ENCODE measurements around the gene CCDC28B. TPM values are rescaled to one million over a fixed set of nuclear protein-coding genes. Genes with fewer than 3 reads are reported as not detected.

Gene CCDC28B
- total and polyA plus RNA-seq, 2 experiments from 2014 or later = 68.7 to 99.7 TPM

- Histone ChIP-seq H3K27me3 (no peaks in the 10 kb centered on the region), H3K27ac (peak overlapping the region; percentile 83), H3K36me3 (peaks cover 26% of the 10 kb centered on the region), H3K9me3 (ENCODE audit: low read depth) (no peaks in the 10 kb centered on the region), H3K4me1 (ENCODE audit: low read depth) (peaks cover 27% of the 10 kb centered on the region), H3K4me3 (no peak overlapping the region)
- TF ChIP-seq, protein P1, sequence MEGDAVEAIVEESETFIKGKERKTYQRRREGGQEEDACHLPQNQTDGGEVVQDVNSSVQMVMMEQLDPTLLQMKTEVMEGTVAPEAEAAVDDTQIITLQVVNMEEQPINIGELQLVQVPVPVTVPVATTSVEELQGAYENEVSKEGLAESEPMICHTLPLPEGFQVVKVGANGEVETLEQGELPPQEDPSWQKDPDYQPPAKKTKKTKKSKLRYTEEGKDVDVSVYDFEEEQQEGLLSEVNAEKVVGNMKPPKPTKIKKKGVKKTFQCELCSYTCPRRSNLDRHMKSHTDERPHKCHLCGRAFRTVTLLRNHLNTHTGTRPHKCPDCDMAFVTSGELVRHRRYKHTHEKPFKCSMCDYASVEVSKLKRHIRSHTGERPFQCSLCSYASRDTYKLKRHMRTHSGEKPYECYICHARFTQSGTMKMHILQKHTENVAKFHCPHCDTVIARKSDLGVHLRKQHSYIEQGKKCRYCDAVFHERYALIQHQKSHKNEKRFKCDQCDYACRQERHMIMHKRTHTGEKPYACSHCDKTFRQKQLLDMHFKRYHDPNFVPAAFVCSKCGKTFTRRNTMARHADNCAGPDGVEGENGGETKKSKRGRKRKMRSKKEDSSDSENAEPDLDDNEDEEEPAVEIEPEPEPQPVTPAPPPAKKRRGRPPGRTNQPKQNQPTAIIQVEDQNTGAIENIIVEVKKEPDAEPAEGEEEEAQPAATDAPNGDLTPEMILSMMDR (IDR thresholded peaks at IDR 0.05; ENCODE audit: low read depth, low read length) = no peak
- peak in 1 of 2 donors; percentile 8 for DNase-seq (ENCODE audit: low read depth in 1 of 2, low spot score in 1 of 2)
Measured at GRCh38 chr1:32170991-32171390, 29.4 kb upstream of the CCDC28B start.

- Histone ChIP-seq H3K9me3 (ENCODE audit: low read depth) (no peaks in the 10 kb centered on the region), H3K4me1 (ENCODE audit: low read depth) (peaks cover 27% of the 10 kb centered on the region), H3K27me3 (no peaks in the 10 kb centered on the region), H3K4me3 (no peak overlapping the region), H3K36me3 (peaks cover 14% of the 10 kb centered on the region), H3K27ac (no peak overlapping the region)
- DNase-seq (ENCODE audit: low read depth in 1 of 2, low spot score in 1 of 2) = peak in 1 of 2 donors; percentile 33
- TF ChIP-seq, protein P1 (IDR thresholded peaks at IDR 0.05; ENCODE audit: low read depth, low read length) = no peak
Measured at GRCh38 chr1:32172621-32173245, 27.7 kb upstream of the CCDC28B start.

- peaks cover 14% of the 10 kb centered on the region for H3K4me1 ChIP-seq (ENCODE audit: low read depth)
- no peaks in the 10 kb centered on the region for H3K9me3 ChIP-seq (ENCODE audit: low read depth)
- TF ChIP-seq, protein P1 (IDR thresholded peaks at IDR 0.05; ENCODE audit: low read depth, low read length) = no peak
- no peak for DNase-seq (ENCODE audit: low read depth in 1 of 2, low spot score in 1 of 2)
- H3K36me3 ChIP-seq = peaks cover 7% of the 10 kb centered on the region
- H3K4me3 ChIP-seq = no peak overlapping the region
- H3K27me3 ChIP-seq = no peaks in the 10 kb centered on the region
- H3K27ac ChIP-seq = peak overlapping the region; percentile 91
Measured at GRCh38 chr1:32178380-32179192, 21.8 kb upstream of the CCDC28B start.

DNA sequence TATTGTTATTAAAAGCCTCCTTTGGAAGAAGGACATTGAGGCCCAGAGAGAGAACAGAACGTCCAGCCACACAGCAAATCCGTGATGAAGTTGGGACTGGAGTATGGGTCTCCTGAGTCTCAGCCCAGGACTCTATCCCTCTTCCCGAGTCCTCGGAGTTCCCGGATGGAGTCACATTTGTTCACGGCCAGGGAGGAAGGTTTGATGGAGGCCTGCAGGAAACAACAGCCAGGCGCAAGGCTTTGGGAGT, 21.3 kb upstream of the CCDC28B start:
- no peak for DNase-seq (ENCODE audit: low read depth in 1 of 2, low spot score in 1 of 2)
- TF ChIP-seq, protein P1 (IDR thresholded peaks at IDR 0.05; ENCODE audit: low read depth, low read length) = no peak
- Histone ChIP-seq H3K27ac (peak overlapping the region; percentile 91), H3K4me3 (peak overlapping the region; percentile 62), H3K4me1 (ENCODE audit: low read depth) (peaks cover 14% of the 10 kb centered on the region), H3K9me3 (ENCODE audit: low read depth) (no peaks in the 10 kb centered on the region), H3K27me3 (no peaks in the 10 kb centered on the region), H3K36me3 (peaks cover 7% of the 10 kb centered on the region)

DNA sequence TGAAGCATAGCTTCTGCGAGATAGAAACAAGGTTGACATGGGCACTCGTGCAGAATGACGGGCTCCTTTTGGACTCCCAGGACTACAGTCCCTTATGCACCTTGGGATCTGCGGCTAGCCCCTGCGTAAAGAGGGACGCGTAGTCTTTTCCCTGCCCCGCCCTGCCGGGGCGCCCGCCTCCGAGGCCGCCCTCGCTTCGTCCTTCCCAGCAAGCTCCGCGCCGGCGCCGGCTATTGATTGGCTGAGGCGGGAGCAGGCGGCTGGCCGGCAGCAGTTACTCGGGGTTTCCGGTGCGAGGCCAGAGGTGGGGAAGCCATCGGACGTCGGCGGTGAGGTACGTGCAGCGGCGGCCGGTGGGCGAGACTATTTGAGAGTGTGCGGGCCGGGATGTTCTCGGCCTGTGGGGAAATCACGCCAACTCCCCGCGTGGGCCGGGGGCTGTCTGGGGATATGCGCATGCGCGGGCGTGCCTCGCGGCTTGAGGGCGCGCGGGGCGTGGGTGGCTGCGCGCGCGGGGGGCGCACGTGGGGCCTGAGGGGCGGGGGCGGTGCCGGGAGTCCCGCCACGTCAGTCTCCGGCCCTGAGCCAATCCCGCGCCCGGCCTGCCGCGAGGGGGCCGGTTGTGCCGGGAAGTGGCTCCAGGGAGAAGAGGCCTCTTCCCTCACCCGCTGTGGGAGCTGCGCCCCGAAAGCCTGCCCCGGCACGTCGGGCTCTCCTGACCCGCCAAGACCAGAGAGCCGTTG, 20.8 kb upstream of the CCDC28B start, which contains the start of gene TXLNA:
Gene TXLNA, plus strand, starts transcription at position 233 of the 743 bp plus-strand sequence. CDS start 671 bp downstream, outside the sequence.
- peaks cover 11% of the 10 kb centered on the region for H3K36me3 ChIP-seq
- H3K4me3 ChIP-seq = peak within 1 kb of the TSS; percentile 62
- H3K27me3 ChIP-seq = no peaks in the 10 kb centered on the region
- H3K9me3 ChIP-seq (ENCODE audit: low read depth) = no peaks in the 10 kb centered on the region
- DNase-seq (ENCODE audit: low read depth in 1 of 2, low spot score in 1 of 2) = peak; percentile 94 to 96
- TF ChIP-seq, protein P1 (IDR thresholded peaks at IDR 0.05; ENCODE audit: low read depth, low read length) = peak; percentile 3
- peaks cover 14% of the 10 kb centered on the region for H3K4me1 ChIP-seq (ENCODE audit: low read depth)
- H3K27ac ChIP-seq = peak within 1 kb of the TSS; percentile 91
